SK-N-MC (cell line): ENCODE results near the gene UGT1A10.

Experiments
- EZH2 ChIP-seq: fragments of 200-600 bp; sonication (generic); IDR thresholded peaks from one replicate; pipeline ENCODE4 v1.6.1; 2017; ENCODE audit warnings: antibody characterized with exemption
- FOXP2 ChIP-seq: optimal IDR thresholded peaks from 2 replicates; pipeline ENCODE3; 2011; ENCODE audit warnings: mild to moderate bottlenecking, moderate library complexity; ENCODE audit not compliant: insufficient read depth; ENCODE audit errors: extremely low read length, control extremely low read depth
- POLR2AphosphoS5 ChIP-seq: IDR thresholded peaks from 2 replicates; pipeline ENCODE4 v1.6.1; 2012; ENCODE audit warnings: mild to moderate bottlenecking, low read depth, low read length, borderline replicate concordance

DNA sequence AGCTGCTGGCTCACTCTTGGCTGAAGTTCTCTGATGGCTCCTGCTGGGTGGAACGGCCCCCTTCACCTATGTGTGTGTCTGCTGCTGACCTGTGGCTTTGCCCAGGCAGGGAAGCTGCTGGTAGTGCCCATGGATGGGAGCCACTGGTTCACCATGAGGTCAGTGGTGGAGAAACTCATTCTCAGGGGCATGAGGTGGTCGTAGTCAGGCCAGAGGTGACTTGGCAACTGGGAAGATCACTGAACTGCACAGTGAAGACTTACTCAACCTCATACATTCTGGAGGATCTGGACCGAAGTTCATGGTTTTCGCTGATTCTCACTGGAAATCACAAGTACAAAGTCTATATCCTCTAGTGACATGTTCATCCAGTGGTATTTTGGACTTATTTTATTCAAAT lies 32.7 kb upstream of the UGT1A10 start:
- TF ChIP-seq EZH2, result no peak
- no peak for TF ChIP-seq POLR2AphosphoS5
- no peak for TF ChIP-seq FOXP2
